SK-N-SH (cell line): ENCODE data around the gene SMYD3. TPM values are rescaled to one million over a fixed set of nuclear protein-coding genes. Genes with fewer than 3 reads are reported as not detected.

ENCODE experiments used
- CTCF ChIA-PET: fragments of 300-600, 350-600 bp; formaldehyde crosslinking; extraction: SDS; loops from one replicate; lab custom pipeline; 2021; lab: Yijun Ruan, JAX
- POLR2A ChIA-PET: fragments of 350-600 bp; sonication (Branson Sonifier 250); formaldehyde crosslinking; extraction: SDS; loops from one replicate; lab custom pipeline; 2020; ENCODE audit warnings: antibody characterized with exemption, inconsistent platforms; lab: Yijun Ruan, JAX
- DNase-seq: peaks from one replicate; pipeline ENCODE4 v3.0.0; 2012
- H2AFZ ChIP-seq: fragments of 200-600 bp; sonication (generic); 2 replicates; pipeline ENCODE4 v1.8.1; 2016; ENCODE audit warnings: antibody characterized with exemption, mild to moderate bottlenecking, low read depth
- H3F3A ChIP-seq: fragments of 200-600 bp; sonication (generic); replicated peaks from 2 replicates; pipeline ENCODE3; 2016; ENCODE audit warnings: antibody characterized with exemption, mild to moderate bottlenecking; ENCODE audit not compliant: insufficient read depth
- H3K27ac ChIP-seq, 2 experiments: fragments of 200-500 bp in 1 of 2; fragments of 200-600 bp in 1 of 2; sonication (Bioruptor generic) in 1 of 2; sonication (generic), shearing (Covaris generic) in 1 of 2; 2 replicates each; pipeline versions ENCODE4 v1.5.1 to v1.6.1; 2014 to 2016; ENCODE audit warnings: low read depth in 2 of 2, inconsistent platforms in 1 of 2, low read length in 1 of 2, mild to moderate bottlenecking in 1 of 2, mixed read lengths in 1 of 2
- H3K27me3 ChIP-seq: fragments of 200-600 bp; sonication (generic), shearing (Covaris generic); 2 replicates; pipeline ENCODE4 v1.6.1; 2016; ENCODE audit warnings: mixed run types; ENCODE audit not compliant: insufficient read depth
- H3K36me3 ChIP-seq, 2 experiments: fragments of 200-500 bp in 1 of 2; fragments of 200-600 bp in 1 of 2; sonication (Bioruptor generic) in 1 of 2; sonication (generic) in 1 of 2; replicated peaks in 1 of 2; 2 replicates each; pipeline versions ENCODE3 to v1.5.1; 2014 to 2016; ENCODE audit warnings: low read length in 1 of 2, mild to moderate bottlenecking in 1 of 2; ENCODE audit not compliant: insufficient read depth in 2 of 2, control insufficient read depth in 1 of 2
- H3K4me1 ChIP-seq, 2 experiments: fragments of 200-500 bp in 1 of 2; fragments of 200-600 bp in 1 of 2; sonication (Bioruptor generic) in 1 of 2; sonication (generic), shearing (Covaris generic) in 1 of 2; 2 replicates each; pipeline versions ENCODE4 v1.5.1 to v1.6.1; 2014 to 2016; ENCODE audit warnings: low read depth in 1 of 2, low read length in 1 of 2, mixed run types in 1 of 2; ENCODE audit not compliant: insufficient read depth in 2 of 2, control insufficient read depth in 1 of 2
- H3K4me2 ChIP-seq: fragments of 200-600 bp; sonication (generic), shearing (Covaris generic); 2 replicates; pipeline ENCODE4 v1.6.1; 2017; ENCODE audit warnings: mixed run types
- H3K4me3 ChIP-seq, 2 experiments: fragments of 200-500 bp in 1 of 2; fragments of 200-600 bp in 1 of 2; sonication (Bioruptor generic) in 1 of 2; sonication (generic), shearing (Covaris generic) in 1 of 2; 2 replicates each; pipeline versions ENCODE4 v1.5.1 to v1.8.1; 2014 to 2016; ENCODE audit warnings: low read depth in 2 of 2, inconsistent platforms in 1 of 2, low read length in 1 of 2, mild to moderate bottlenecking in 1 of 2, mixed read lengths in 1 of 2, moderate library complexity in 1 of 2
- H3K79me2 ChIP-seq: fragments of 200-600 bp; sonication (generic); 2 replicates; pipeline ENCODE4 v1.8.1; 2017; ENCODE audit warnings: mild to moderate bottlenecking; ENCODE audit not compliant: insufficient read depth
- H3K9ac ChIP-seq: fragments of 200-600 bp; sonication (generic); 2 replicates; pipeline ENCODE4 v1.6.1; 2017; ENCODE audit warnings: mixed run types
- H3K9me2 ChIP-seq: fragments of 200-600 bp; sonication (generic); 2 replicates; pipeline ENCODE4 v1.6.1; 2017; ENCODE audit warnings: mixed run types
- H3K9me3 ChIP-seq: fragments of 200-600 bp; sonication (generic); 2 replicates; pipeline ENCODE4 v1.6.1; 2017; ENCODE audit warnings: mixed run types, mild to moderate bottlenecking, moderate library complexity
- H4K20me1 ChIP-seq: fragments of 200-600 bp; sonication (generic); 2 replicates; pipeline ENCODE4 v1.6.1; 2017; ENCODE audit warnings: mild to moderate bottlenecking, mixed run types; ENCODE audit not compliant: insufficient read depth
- CTCF ChIP-seq: fragments of 200-600 bp; sonication (generic); IDR thresholded peaks from 2 replicates; pipeline ENCODE4 v1.6.1; 2017; ENCODE audit warnings: antibody characterized with exemption, mild to moderate bottlenecking, moderate library complexity
- EP300 ChIP-seq, 2 experiments: IDR thresholded peaks; 2 replicates each; pipeline versions ENCODE4 v1.4.0 to v1.6.1; 2012; ENCODE audit warnings: borderline replicate concordance in 1 of 2, low read depth in 1 of 2, low read length in 1 of 2
- GATA2 ChIP-seq: sonication (generic); formaldehyde crosslinking; IDR thresholded peaks from 2 replicates; pipeline ENCODE4 v1.5.0; 2020; ENCODE audit warnings: mild to moderate bottlenecking, missing genetic modification reagents
- JUND ChIP-seq: IDR thresholded peaks from 2 replicates; pipeline ENCODE4 v1.4.0; 2012
- MAX ChIP-seq: IDR thresholded peaks from 2 replicates; pipeline ENCODE4 v1.4.0; 2012; ENCODE audit warnings: low read depth
- MEF2A ChIP-seq: IDR thresholded peaks from 2 replicates; pipeline ENCODE4 v1.4.0; 2012; ENCODE audit warnings: low read depth, borderline replicate concordance
- NFIC ChIP-seq: IDR thresholded peaks from 2 replicates; pipeline ENCODE4 v1.4.0; 2012; ENCODE audit warnings: borderline replicate concordance
- NRF1 ChIP-seq: IDR thresholded peaks from 2 replicates; pipeline ENCODE4 v1.6.1; 2012; ENCODE audit warnings: low read depth, mild to moderate bottlenecking, low read length
- PBX3 ChIP-seq: IDR thresholded peaks from 2 replicates; pipeline ENCODE4; 2012
- REST ChIP-seq: IDR thresholded peaks from 2 replicates; pipeline ENCODE4 v1.6.1; 2012; ENCODE audit warnings: mild to moderate bottlenecking, low read depth, low read length, moderate library complexity
- RFX5 ChIP-seq: IDR thresholded peaks from 2 replicates; pipeline ENCODE4 v1.6.1; 2012; ENCODE audit warnings: mild to moderate bottlenecking, improper control_type of control experiment, low read length
- TCF12 ChIP-seq: IDR thresholded peaks from 2 replicates; pipeline ENCODE4 v1.4.0; 2012
- USF1 ChIP-seq: IDR thresholded peaks from 2 replicates; pipeline ENCODE4 v1.4.0; 2012; ENCODE audit warnings: low read depth, borderline replicate concordance
- USF2 ChIP-seq: fragments of 150-350 bp; IDR thresholded peaks from 2 replicates; pipeline ENCODE4 v1.6.1; 2017; ENCODE audit warnings: antibody characterized with exemption, low read length, low read depth, borderline replicate concordance
- YY1 ChIP-seq: IDR thresholded peaks from 2 replicates; pipeline ENCODE4 v1.4.0; 2012; ENCODE audit warnings: low read depth, mild to moderate bottlenecking
- WGBS: methylation state at CpG from one replicate; pipeline ENCODE4 v1.1.6; 2017; ENCODE audit warnings: low lambda C conversion rate; 5-methylcytosine and 5-hydroxymethylcytosine counted together
- polyA plus RNA-seq, 3 experiments: library from polyadenylated mRNA; depleted of rRNA; stranded (reverse); fragments of >200 nt; gene quantifications; 2 replicates each; pipeline ENCODE4 v1.2.3, GENCODE V29; 2012
- TF ChIP-seq, protein P1 (sequence below): fragments of 150-350 bp; IDR thresholded peaks from 2 replicates; pipeline ENCODE4 v1.6.1; 2016; ENCODE audit warnings: mild to moderate bottlenecking, low read depth, low read length

Gene SMYD3
- polyA plus RNA-seq, 1 of the 3 experiments (the other 2 are of a cell fraction), result 31.4 TPM

GRCh38 chr1:246552110-246552509 lies 45.0 kb upstream of the SMYD3 start (continued):
- TF ChIP-seq, protein P1, sequence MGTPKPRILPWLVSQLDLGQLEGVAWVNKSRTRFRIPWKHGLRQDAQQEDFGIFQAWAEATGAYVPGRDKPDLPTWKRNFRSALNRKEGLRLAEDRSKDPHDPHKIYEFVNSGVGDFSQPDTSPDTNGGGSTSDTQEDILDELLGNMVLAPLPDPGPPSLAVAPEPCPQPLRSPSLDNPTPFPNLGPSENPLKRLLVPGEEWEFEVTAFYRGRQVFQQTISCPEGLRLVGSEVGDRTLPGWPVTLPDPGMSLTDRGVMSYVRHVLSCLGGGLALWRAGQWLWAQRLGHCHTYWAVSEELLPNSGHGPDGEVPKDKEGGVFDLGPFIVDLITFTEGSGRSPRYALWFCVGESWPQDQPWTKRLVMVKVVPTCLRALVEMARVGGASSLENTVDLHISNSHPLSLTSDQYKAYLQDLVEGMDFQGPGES, result no peak
- no peak for TF ChIP-seq MAX

DNA sequence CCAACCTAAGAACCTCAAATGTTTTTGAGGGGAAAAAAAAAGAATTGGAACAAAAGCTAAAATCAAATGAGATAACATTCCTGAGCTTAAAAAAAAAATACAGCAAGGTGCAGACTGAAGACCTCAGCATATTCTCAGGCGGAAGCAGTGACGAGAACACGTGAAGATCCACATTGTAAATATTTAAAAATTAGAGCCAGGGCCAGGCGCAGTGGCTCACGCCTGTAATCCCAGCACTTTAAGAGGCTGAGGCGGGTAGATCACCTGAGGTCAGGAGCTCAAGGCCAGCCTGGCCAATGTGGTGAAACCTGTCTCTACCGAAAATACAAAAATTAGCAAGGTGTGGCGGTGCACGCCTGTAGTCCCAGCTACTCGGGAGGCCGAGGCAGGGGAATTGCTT lies 43.3 kb upstream of the SMYD3 start:
- Histone ChIP-seq H3F3A (no peaks in the 10 kb centered on the region), H3K9me3 (no peaks in the 10 kb centered on the region), H3K4me2 (no peak overlapping the region), H4K20me1 (no peaks in the 10 kb centered on the region; the same call in 1 of the 2 replicates), H3K79me2 (peaks cover 61% of the 10 kb centered on the region), H3K27me3 (no peaks in the 10 kb centered on the region), H2AFZ (no peak overlapping the region), H3K27ac (no peak overlapping the region), H3K4me3 (no peak overlapping the region), H3K4me1 (no peaks in the 10 kb centered on the region), H3K36me3 (peaks cover 54 to 60% of the 10 kb centered on the region in 2 experiments), H3K9me2 (no peaks in the 10 kb centered on the region), H3K9ac (no peak overlapping the region)
- no peak for DNase-seq
- TF ChIP-seq MEF2A, result no peak
- no peak for TF ChIP-seq YY1
- TF ChIP-seq USF1, result no peak
- no peak for TF ChIP-seq REST
- TF ChIP-seq NFIC, result no peak
- TF ChIP-seq EP300 (IDR thresholded peaks at IDR 0.05; ENCODE audit: borderline replicate concordance in 1 of 2, low read depth in 1 of 2, low read length in 1 of 2), result no peak
- TF ChIP-seq CTCF, result no peak
- no peak for TF ChIP-seq USF2
- TF ChIP-seq JUND, result no peak
- TF ChIP-seq PBX3, result no peak
- TF ChIP-seq, protein P1, result no peak
- no peak for TF ChIP-seq NRF1
- TF ChIP-seq GATA2, result no peak
- no peak for TF ChIP-seq RFX5
- no peak for TF ChIP-seq TCF12
- POLR2A ChIA-PET, result no interaction called here
- CTCF ChIA-PET, result no interaction called here
- WGBS, result 71% methylated on average over 11 of the region's 11 CpGs
